HCT116 (cell line): Measurements from ENCODE around the gene IKZF3. TPM values are rescaled to one million over a fixed set of nuclear protein-coding genes. Genes with fewer than 3 reads are reported as not detected.

Experiments used
- ATAC-seq: fragments of 200-7000 bp; cut with Tn5 transposase; 2 replicates; pipeline ENCODE4 v1.9.1; 2020; ENCODE audit warnings: mild to moderate bottlenecking, moderate library complexity
- BruUV-seq: library from RNA; stranded (reverse); fragments of 400-500 nt; replicated peaks from 2 replicates; lab custom pipeline; 2021; lab: Mats Ljungman, UMichigan
- CTCF ChIA-PET: fragments of 300-600 bp; sonication (Branson Sonifier 250); formaldehyde crosslinking; loops from one replicate; lab custom pipeline; 2021; ENCODE audit warnings: antibody characterized with exemption; lab: Charles Lee
- POLR2A ChIA-PET: fragments of 300-600, 350-600 bp; sonication (Branson Sonifier 250); formaldehyde crosslinking; loops from one replicate; lab custom pipeline; 2021; ENCODE audit warnings: antibody characterized with exemption; lab: Charles Lee
- RAD21 ChIA-PET, 2 experiments: fragments of 300-600 bp; sonication (Branson Sonifier 250); formaldehyde crosslinking; loops; one replicate each; lab custom pipeline; 2023; ENCODE audit warnings: low total read pairs in 2 of 2; ENCODE audit not compliant: uncharacterized antibody in 2 of 2, unreplicated experiment in 2 of 2, low non-redundant PET in 1 of 2; lab: Charles Lee
- DNase-seq: peaks from one replicate; pipeline ENCODE4 v3.0.0-alpha.2; 2010; ENCODE audit warnings: low read depth, low spot score
- H2AFZ ChIP-seq: fragments of 200-600 bp; shearing (Covaris generic), sonication (generic); 2 replicates; pipeline ENCODE4 v1.6.1; 2017; ENCODE audit warnings: low read depth, mixed run types, mixed read lengths, antibody characterized with exemption, low read length; ENCODE audit not compliant: poor library complexity, severe bottlenecking
- H3K27ac ChIP-seq: 2 replicates; pipeline ENCODE4 v1.5.1; 2012; ENCODE audit warnings: low read depth, low read length
- H3K27me3 ChIP-seq: fragments of 200-600 bp; sonication (generic); 2 replicates; pipeline ENCODE4 v1.6.1; 2016; ENCODE audit warnings: mixed run types, low read length, mixed read lengths; ENCODE audit not compliant: insufficient read depth
- H3K36me3 ChIP-seq, 2 experiments: fragments of 200-500 bp in 1 of 2; fragments of 200-600 bp in 1 of 2; sonication (Bioruptor generic) in 1 of 2; sonication (generic) in 1 of 2; 2 replicates each; pipeline versions ENCODE4 v1.5.1 to v1.6.1; 2014 to 2016; ENCODE audit warnings: low read length in 2 of 2, inconsistent platforms in 1 of 2, mixed read lengths in 1 of 2, mixed run types in 1 of 2; ENCODE audit not compliant: insufficient read depth in 2 of 2, control insufficient read depth in 1 of 2
- H3K4me1 ChIP-seq, 2 experiments: fragments of 200-600 bp in 1 of 2; sonication (generic) in 1 of 2; 2 replicates each; pipeline versions ENCODE4 v1.5.1 to v1.6.1; 2012 to 2017; ENCODE audit warnings: low read length in 2 of 2, inconsistent platforms in 1 of 2, mild to moderate bottlenecking in 1 of 2, mixed read lengths in 1 of 2, mixed run types in 1 of 2, moderate library complexity in 1 of 2; ENCODE audit not compliant: insufficient read depth in 2 of 2, control insufficient read depth in 1 of 2
- H3K4me2 ChIP-seq: fragments of 200-600 bp; sonication (generic); 2 replicates; pipeline ENCODE4 v1.6.1; 2017; ENCODE audit warnings: mixed run types, low read length, mixed read lengths
- H3K4me3 ChIP-seq, 2 experiments: fragments of 200-600 bp in 1 of 2; sonication (generic) in 1 of 2; replicated peaks in 1 of 2; 2 replicates each; pipeline ENCODE4 v1.5.1; 2011 to 2016; ENCODE audit warnings: low read length in 2 of 2, control low read depth in 1 of 2, low read depth in 1 of 2, mild to moderate bottlenecking in 1 of 2, mixed read lengths in 1 of 2, mixed run types in 1 of 2
- H3K79me2 ChIP-seq: fragments of 200-600 bp; sonication (generic); 2 replicates; pipeline ENCODE4 v1.6.1; 2017; ENCODE audit warnings: mild to moderate bottlenecking, mixed run types, low read length, moderate library complexity, mixed read lengths; ENCODE audit not compliant: insufficient read depth
- H3K9ac ChIP-seq: fragments of 200-600 bp; sonication (generic); 2 replicates; pipeline ENCODE4 v1.6.1; 2016; ENCODE audit warnings: low read length, mixed read lengths
- H3K9me2 ChIP-seq: fragments of 200-600 bp; sonication (generic), shearing (Covaris generic); 2 replicates; pipeline ENCODE4 v1.6.1; 2017; ENCODE audit warnings: mixed run types, mild to moderate bottlenecking, moderate library complexity; ENCODE audit not compliant: insufficient read depth
- H3K9me3 ChIP-seq, 2 experiments: fragments of 200-500 bp in 1 of 2; fragments of 200-600 bp in 1 of 2; sonication (Bioruptor generic) in 1 of 2; sonication (generic) in 1 of 2; 2 replicates each; pipeline ENCODE4 v1.6.1; 2014 to 2017; ENCODE audit warnings: low read length in 2 of 2, mixed read lengths in 2 of 2, inconsistent platforms in 1 of 2, low read depth in 1 of 2, mild to moderate bottlenecking in 1 of 2, mixed run types in 1 of 2, moderate library complexity in 1 of 2; ENCODE audit not compliant: control insufficient read depth in 1 of 2, insufficient read depth in 1 of 2
- H4K20me1 ChIP-seq: fragments of 200-600 bp; sonication (generic), shearing (Covaris generic); 2 replicates; pipeline ENCODE4 v1.6.1; 2017; ENCODE audit warnings: mixed run types, mild to moderate bottlenecking, moderate library complexity; ENCODE audit not compliant: insufficient read depth
- CBX3 ChIP-seq: IDR thresholded peaks from 2 replicates; pipeline ENCODE4 v1.6.1; 2012; ENCODE audit warnings: low read depth
- EZH2phosphoT487 ChIP-seq: fragments of 200-600 bp; IDR thresholded peaks from 2 replicates; pipeline ENCODE4 v1.6.1; 2018; ENCODE audit warnings: antibody characterized with exemption, borderline replicate concordance
- FOSL1 ChIP-seq: IDR thresholded peaks from 2 replicates; pipeline ENCODE4 v1.6.1; 2012; ENCODE audit warnings: low read depth
- JUND ChIP-seq: IDR thresholded peaks from 2 replicates; pipeline ENCODE4 v1.6.1; 2012
- MAX ChIP-seq: IDR thresholded peaks from 2 replicates; pipeline ENCODE4 v1.6.1; 2012
- POLR2AphosphoS5 ChIP-seq: IDR thresholded peaks from 2 replicates; pipeline ENCODE4 v1.6.1; 2011; ENCODE audit warnings: mild to moderate bottlenecking, low read depth, low read length, moderate library complexity
- RAD21 ChIP-seq: IDR thresholded peaks from 2 replicates; pipeline ENCODE4 v1.6.1; 2012; ENCODE audit warnings: low read depth, mild to moderate bottlenecking
- REST ChIP-seq: IDR thresholded peaks from 2 replicates; pipeline ENCODE4 v1.6.1; 2012; ENCODE audit warnings: low read depth
- SP1 ChIP-seq: IDR thresholded peaks from 2 replicates; pipeline ENCODE4 v1.6.1; 2012; ENCODE audit warnings: low read depth
- SRF ChIP-seq: IDR thresholded peaks from 2 replicates; pipeline ENCODE4 v1.6.1; 2012; ENCODE audit warnings: low read depth
- TCF7L2 ChIP-seq: IDR thresholded peaks from 2 replicates; pipeline ENCODE4 v1.7.0; 2011; ENCODE audit warnings: borderline replicate concordance, inconsistent platforms; ENCODE audit not compliant: insufficient read depth, insufficient read length; ENCODE audit errors: extremely low read depth
- YY1 ChIP-seq: IDR thresholded peaks from 2 replicates; pipeline ENCODE4 v1.6.1; 2011; ENCODE audit warnings: low read length, low read depth, moderate library complexity, mild to moderate bottlenecking; ENCODE audit not compliant: insufficient replicate concordance; ENCODE audit errors: extremely low read depth
- ZFX ChIP-seq: fragments of 450-650 bp; IDR thresholded peaks from 2 replicates; pipeline ENCODE4 v1.6.1; 2017
- intact Hi-C: fragments of 100-400 bp; cut with micrococcal nuclease; formaldehyde crosslinking; loops from 2 replicates; pipeline ENCODE4 v1.10.0; 2022
- total RNA-seq: library from RNA; stranded (reverse); gene quantifications from one replicate; pipeline ENCODE4 v1.2.1, GENCODE V29; 2021; ENCODE audit not compliant: unreplicated experiment
- TF ChIP-seq, protein P1 (sequence below): IDR thresholded peaks from 2 replicates; pipeline ENCODE4 v1.6.1; 2012

The IKZF3 gene
- total RNA-seq, 1 experiment from 2014 or later, result 0.30 TPM

GRCh38 chr17:39845052-39845846, 18.9 kb downstream of the IKZF3 start:
- Histone ChIP-seq H3K9me3 (no peaks in the 10 kb centered on the region), H3K36me3 (no peaks in the 10 kb centered on the region), H3K9ac (no peak overlapping the region), H2AFZ (no peak overlapping the region), H3K9me2 (no peaks in the 10 kb centered on the region), H3K27me3 (peaks cover 36% of the 10 kb centered on the region), H3K4me3 (no peak overlapping the region), H3K79me2 (no peaks in the 10 kb centered on the region), H3K27ac (no peak overlapping the region), H3K4me1 (no peaks in the 10 kb centered on the region), H3K4me2 (no peak overlapping the region), H4K20me1 (no peaks in the 10 kb centered on the region)
- ChIA-PET CTCF (no interaction called here), RAD21 (no interaction called here), POLR2A (no interaction called here)
- DNase-seq (no peak), ATAC-seq (no peak)
- intact Hi-C loops, result no loop called here
- TF ChIP-seq RAD21, result no peak
- BruUV-seq, result no TSS peak

DNA sequence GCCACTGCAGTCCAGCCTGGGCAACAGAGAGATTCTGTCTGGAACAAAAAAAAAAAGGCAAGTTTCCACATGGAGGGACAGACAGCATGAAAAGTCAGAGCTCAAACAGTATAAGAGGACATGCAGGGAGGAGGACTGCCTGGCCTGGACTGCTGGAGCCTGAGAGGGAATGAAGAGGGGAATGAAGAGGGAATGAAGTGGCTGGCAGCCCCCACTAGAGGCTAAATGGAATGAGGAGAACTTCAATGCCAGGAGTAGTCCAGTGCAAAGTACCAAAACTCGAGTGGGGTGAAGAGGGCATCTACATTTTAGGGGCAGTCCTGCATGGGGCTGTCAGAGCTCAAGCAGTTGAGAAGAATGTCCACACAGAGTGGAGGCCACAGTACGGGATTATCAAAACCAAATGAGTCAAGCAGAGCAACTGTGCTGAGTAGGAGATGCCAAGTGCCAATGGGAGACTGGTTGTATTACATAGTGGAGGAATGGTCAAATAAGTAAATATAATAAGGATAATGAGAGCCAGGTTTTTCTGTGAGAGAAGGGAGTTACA, 22.9 kb downstream of the IKZF3 start:
- DNase-seq, result no peak
- Histone ChIP-seq H3K9me3 (0 out of 4 replicates have a peak, but pooled peaks cover 0 to 4% of the 10 kb centered on the region in 2 experiments), H3K9ac (no peak overlapping the region), H3K27me3 (peaks cover 11% of the 10 kb centered on the region), H4K20me1 (no peaks in the 10 kb centered on the region), H3K79me2 (no peaks in the 10 kb centered on the region), H2AFZ (no peak overlapping the region), H3K36me3 (no peaks in the 10 kb centered on the region), H3K4me3 (no peak overlapping the region), H3K9me2 (no peaks in the 10 kb centered on the region), H3K4me1 (no peaks in the 10 kb centered on the region), H3K27ac (no peak overlapping the region), H3K4me2 (no peak overlapping the region)
- ChIA-PET CTCF (no interaction called here), RAD21 (no interaction called here), POLR2A (no interaction called here)
- no TSS peak for BruUV-seq
- no peak for ATAC-seq
- intact Hi-C loops, result no loop called here
- TF ChIP-seq JUND (no peak), SRF (no peak), POLR2AphosphoS5 (no peak), TCF7L2 (no peak), REST (no peak), RAD21 (no peak), EZH2phosphoT487 (no peak), MAX (no peak), CBX3 (no peak), FOSL1 (no peak), SP1 (no peak), YY1 (no peak), ZFX (no peak)
- TF ChIP-seq, protein P1, sequence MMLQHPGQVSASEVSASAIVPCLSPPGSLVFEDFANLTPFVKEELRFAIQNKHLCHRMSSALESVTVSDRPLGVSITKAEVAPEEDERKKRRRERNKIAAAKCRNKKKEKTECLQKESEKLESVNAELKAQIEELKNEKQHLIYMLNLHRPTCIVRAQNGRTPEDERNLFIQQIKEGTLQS, result no peak
